Liver (tissue), 3 donors: Measurements from ENCODE around the gene USP17L24.
"Not testable (repeated sequence)": the region's sequence is repeated elsewhere in the genome, so short reads cannot be mapped to it uniquely, and the experiment has no call there.

Experiments used
- GABPA ChIP-seq, 2 donors: IDR thresholded peaks in 1 of 2; conservative IDR thresholded peaks in 1 of 2; 2 replicates each; pipeline ENCODE4 v1.6.1; 2016; ENCODE audit warnings: antibody characterized with exemption in 2 of 2, mild to moderate bottlenecking in 1 of 2, moderate library complexity in 1 of 2
- HNF4A ChIP-seq, 2 donors: conservative IDR thresholded peaks; 2 replicates each; pipeline ENCODE4 v1.6.1; 2016; ENCODE audit warnings: antibody characterized with exemption in 2 of 2, mild to moderate bottlenecking in 2 of 2
- YY1 ChIP-seq: IDR thresholded peaks from 2 replicates; pipeline ENCODE4 v1.6.1; 2016; ENCODE audit warnings: antibody characterized with exemption, mild to moderate bottlenecking
- TF ChIP-seq, protein P1 (sequence below): fragments of 150-350 bp; IDR thresholded peaks from 2 replicates; pipeline ENCODE4 v1.5.1; 2017; ENCODE audit warnings: improper control_type of control experiment, low read depth, low read length; ENCODE audit not compliant: missing input control
- TF ChIP-seq, protein P2 (sequence below): IDR thresholded peaks from 2 replicates; pipeline ENCODE4 v1.6.1; 2016; ENCODE audit warnings: antibody characterized with exemption, mild to moderate bottlenecking
- donor health status: healthy.
- donor health status: healthy.

- TF ChIP-seq, protein P1, sequence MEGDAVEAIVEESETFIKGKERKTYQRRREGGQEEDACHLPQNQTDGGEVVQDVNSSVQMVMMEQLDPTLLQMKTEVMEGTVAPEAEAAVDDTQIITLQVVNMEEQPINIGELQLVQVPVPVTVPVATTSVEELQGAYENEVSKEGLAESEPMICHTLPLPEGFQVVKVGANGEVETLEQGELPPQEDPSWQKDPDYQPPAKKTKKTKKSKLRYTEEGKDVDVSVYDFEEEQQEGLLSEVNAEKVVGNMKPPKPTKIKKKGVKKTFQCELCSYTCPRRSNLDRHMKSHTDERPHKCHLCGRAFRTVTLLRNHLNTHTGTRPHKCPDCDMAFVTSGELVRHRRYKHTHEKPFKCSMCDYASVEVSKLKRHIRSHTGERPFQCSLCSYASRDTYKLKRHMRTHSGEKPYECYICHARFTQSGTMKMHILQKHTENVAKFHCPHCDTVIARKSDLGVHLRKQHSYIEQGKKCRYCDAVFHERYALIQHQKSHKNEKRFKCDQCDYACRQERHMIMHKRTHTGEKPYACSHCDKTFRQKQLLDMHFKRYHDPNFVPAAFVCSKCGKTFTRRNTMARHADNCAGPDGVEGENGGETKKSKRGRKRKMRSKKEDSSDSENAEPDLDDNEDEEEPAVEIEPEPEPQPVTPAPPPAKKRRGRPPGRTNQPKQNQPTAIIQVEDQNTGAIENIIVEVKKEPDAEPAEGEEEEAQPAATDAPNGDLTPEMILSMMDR: not testable (repeated sequence)
- TF ChIP-seq GABPA (IDR thresholded peaks at IDR 0.05 in 1 of 2, conservative IDR thresholded peaks at IDR 0.05 in 1 of 2); YY1; HNF4A (conservative IDR thresholded peaks at IDR 0.05): not testable (repeated sequence)
- TF ChIP-seq, protein P2, sequence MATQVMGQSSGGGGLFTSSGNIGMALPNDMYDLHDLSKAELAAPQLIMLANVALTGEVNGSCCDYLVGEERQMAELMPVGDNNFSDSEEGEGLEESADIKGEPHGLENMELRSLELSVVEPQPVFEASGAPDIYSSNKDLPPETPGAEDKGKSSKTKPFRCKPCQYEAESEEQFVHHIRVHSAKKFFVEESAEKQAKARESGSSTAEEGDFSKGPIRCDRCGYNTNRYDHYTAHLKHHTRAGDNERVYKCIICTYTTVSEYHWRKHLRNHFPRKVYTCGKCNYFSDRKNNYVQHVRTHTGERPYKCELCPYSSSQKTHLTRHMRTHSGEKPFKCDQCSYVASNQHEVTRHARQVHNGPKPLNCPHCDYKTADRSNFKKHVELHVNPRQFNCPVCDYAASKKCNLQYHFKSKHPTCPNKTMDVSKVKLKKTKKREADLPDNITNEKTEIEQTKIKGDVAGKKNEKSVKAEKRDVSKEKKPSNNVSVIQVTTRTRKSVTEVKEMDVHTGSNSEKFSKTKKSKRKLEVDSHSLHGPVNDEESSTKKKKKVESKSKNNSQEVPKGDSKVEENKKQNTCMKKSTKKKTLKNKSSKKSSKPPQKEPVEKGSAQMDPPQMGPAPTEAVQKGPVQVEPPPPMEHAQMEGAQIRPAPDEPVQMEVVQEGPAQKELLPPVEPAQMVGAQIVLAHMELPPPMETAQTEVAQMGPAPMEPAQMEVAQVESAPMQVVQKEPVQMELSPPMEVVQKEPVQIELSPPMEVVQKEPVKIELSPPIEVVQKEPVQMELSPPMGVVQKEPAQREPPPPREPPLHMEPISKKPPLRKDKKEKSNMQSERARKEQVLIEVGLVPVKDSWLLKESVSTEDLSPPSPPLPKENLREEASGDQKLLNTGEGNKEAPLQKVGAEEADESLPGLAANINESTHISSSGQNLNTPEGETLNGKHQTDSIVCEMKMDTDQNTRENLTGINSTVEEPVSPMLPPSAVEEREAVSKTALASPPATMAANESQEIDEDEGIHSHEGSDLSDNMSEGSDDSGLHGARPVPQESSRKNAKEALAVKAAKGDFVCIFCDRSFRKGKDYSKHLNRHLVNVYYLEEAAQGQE: not testable (repeated sequence)
Measured at GRCh38 chr4:9350866-9351265, 25.9 kb downstream of the USP17L24 start.
